Colonic mucosa (tissue), 4 donors: ENCODE data around the gene USP8. TPM values are rescaled to one million over a fixed set of nuclear protein-coding genes. Genes with fewer than 3 reads are reported as not detected.
"Not testable (repeated sequence)": the region's sequence is repeated elsewhere in the genome, so short reads cannot be mapped to it uniquely, and the experiment has no call there.

ENCODE experiments used
- DNase-seq: peaks from one replicate; pipeline ENCODE4 v3.0.0-alpha.2; 2020
- H3K27ac ChIP-seq: fragments of 200-600 bp; one replicate; pipeline ENCODE4 v1.8.0; 2021
- H3K27me3 ChIP-seq: fragments of 200-600 bp; one replicate; pipeline ENCODE4 v1.8.0; 2021
- H3K36me3 ChIP-seq: fragments of 200-600 bp; one replicate; pipeline ENCODE4 v1.8.0; 2021
- H3K4me1 ChIP-seq: fragments of 200-600 bp; one replicate; pipeline ENCODE4 v1.8.0; 2021; ENCODE audit warnings: mild to moderate bottlenecking
- H3K4me3 ChIP-seq: fragments of 200-600 bp; one replicate; pipeline ENCODE4 v1.8.0; 2021
- H3K9ac ChIP-seq, 2 donors: one replicate each; pipeline ENCODE4 v1.7.0; 2013; ENCODE audit warnings: control low read depth in 2 of 2, low read depth in 2 of 2, low read length in 2 of 2
- H3K9me3 ChIP-seq: fragments of 200-600 bp; one replicate; pipeline ENCODE4 v1.8.0; 2021
- intact Hi-C: fragments of 100-400 bp; cut with DNase I; formaldehyde crosslinking; loops from one replicate; pipeline ENCODE4 v1.14.1; 2022
- total RNA-seq, 2 donors: library from RNA; stranded (reverse); fragmentation: NEBNext Ultra II Directional in 1 of 2; extraction: Animal tissue kit (Norgen Biotek cat#: 25700) in 1 of 2; gene quantifications; one replicate each; pipeline ENCODE4 v1.2.1, GENCODE V29; 2021
- TF ChIP-seq, protein P1 (sequence below): fragments of 200-600 bp; IDR thresholded peaks from one replicate; pipeline ENCODE4 v1.8.0; 2022; ENCODE audit warnings: antibody characterized with exemption, mild to moderate bottlenecking
- donor health status: healthy.
- donor health status: DM: no; HTN: no; CAD: no.
- donor health status: DM: no; HTN: no; CAD: no.

USP8 gene
- total RNA-seq, 2 donors from 2014 or later = 54.4 to 98.9 TPM

DNA sequence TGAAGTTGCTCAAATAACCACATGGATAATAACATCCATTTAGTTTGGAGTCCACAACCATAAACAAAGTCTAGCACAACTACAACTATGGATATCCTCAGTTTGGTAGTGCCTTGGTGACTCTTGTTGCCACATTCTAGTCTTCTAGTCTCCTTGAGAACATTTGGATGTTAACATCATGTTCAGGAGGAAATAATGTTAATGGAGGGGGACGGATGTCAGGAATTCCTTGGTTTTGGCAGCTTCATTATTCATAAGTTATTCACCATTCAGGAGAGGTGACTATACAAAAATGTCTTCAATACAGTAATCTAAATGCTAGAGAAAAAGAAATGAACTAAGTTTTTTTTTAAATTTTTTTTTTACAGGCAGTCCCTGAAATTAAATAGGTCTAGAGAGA, 42.8 kb upstream of the USP8 start:
- H3K9me3 ChIP-seq = no peaks in the 10 kb centered on the region
- H3K4me1 ChIP-seq = no peaks in the 10 kb centered on the region
- intact Hi-C loops = no loop called here
- no peaks in the 10 kb centered on the region for H3K27me3 ChIP-seq
- H3K4me3 ChIP-seq = no peak overlapping the region
- H3K36me3 ChIP-seq = no peaks in the 10 kb centered on the region
- DNase-seq = no peak
- H3K27ac ChIP-seq = no peak overlapping the region
- TF ChIP-seq, protein P1, sequence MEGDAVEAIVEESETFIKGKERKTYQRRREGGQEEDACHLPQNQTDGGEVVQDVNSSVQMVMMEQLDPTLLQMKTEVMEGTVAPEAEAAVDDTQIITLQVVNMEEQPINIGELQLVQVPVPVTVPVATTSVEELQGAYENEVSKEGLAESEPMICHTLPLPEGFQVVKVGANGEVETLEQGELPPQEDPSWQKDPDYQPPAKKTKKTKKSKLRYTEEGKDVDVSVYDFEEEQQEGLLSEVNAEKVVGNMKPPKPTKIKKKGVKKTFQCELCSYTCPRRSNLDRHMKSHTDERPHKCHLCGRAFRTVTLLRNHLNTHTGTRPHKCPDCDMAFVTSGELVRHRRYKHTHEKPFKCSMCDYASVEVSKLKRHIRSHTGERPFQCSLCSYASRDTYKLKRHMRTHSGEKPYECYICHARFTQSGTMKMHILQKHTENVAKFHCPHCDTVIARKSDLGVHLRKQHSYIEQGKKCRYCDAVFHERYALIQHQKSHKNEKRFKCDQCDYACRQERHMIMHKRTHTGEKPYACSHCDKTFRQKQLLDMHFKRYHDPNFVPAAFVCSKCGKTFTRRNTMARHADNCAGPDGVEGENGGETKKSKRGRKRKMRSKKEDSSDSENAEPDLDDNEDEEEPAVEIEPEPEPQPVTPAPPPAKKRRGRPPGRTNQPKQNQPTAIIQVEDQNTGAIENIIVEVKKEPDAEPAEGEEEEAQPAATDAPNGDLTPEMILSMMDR = no peak
- no peak overlapping the region for H3K9ac ChIP-seq

DNA sequence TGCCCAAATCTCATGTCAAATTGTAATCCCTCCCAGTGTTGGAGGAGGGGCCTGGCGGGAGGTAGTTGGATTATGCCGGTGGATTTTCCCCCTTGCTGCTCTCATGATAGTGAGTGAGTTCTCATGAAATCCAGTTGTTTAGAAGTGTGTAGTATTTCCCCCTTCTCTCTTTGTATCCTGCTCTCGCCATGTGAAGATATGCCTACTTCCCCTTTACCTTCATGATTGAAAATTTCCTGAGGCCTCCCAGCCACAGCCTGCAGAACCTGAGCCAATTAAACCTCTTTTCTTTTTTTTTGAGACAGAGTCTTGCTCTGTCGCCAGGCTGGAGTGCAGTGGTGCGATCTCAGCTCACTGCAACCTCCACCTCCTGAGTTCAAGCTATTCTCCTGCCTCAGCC, 41.8 kb upstream of the USP8 start:
- H3K4me1 ChIP-seq, intact Hi-C loops, H3K4me3 ChIP-seq, DNase-seq, H3K36me3 ChIP-seq, H3K27ac ChIP-seq, H3K9me3 ChIP-seq, H3K27me3 ChIP-seq, H3K9ac ChIP-seq: not testable (repeated sequence)

DNA sequence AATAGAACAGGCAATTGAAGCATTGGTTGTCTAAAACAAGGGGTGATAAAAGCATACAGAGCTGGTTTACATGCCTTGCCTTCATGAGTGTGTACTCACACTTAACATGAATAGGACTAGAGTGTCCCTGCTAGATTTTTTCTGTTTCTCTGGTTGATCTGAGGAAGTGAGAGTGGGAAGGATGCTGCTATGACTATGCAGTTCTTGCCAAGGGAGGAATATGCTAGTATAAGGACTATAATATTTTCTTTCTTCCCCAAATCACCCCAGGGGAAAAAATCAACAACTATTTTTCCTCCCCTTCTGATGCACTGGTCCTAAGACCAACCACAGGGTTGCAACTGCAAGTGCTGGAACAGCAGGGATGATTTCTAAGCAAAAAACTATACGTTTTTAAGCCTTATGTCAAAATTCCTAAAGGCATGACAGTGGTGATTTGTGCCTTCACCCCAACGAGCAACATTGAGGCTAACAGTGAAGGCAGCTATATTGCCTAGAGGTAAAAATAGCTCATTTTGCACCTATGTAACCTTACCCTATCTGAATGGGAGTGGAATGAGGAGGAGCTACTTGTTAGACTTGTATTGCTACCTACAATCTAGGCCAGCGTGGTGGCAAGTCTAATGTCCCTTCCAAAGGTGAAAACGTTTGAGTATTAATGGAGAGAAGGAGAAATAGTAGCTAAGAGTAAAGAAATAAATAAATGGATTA, 33.5 kb upstream of the USP8 start:
- TF ChIP-seq, protein P1 = no peak
- no peak for DNase-seq
- H3K9me3 ChIP-seq = no peaks in the 10 kb centered on the region
- intact Hi-C loops = no loop called here
- H3K9ac ChIP-seq = no peak overlapping the region
- no peak overlapping the region for H3K27ac ChIP-seq
- H3K4me1 ChIP-seq = no peaks in the 10 kb centered on the region
- no peaks in the 10 kb centered on the region for H3K36me3 ChIP-seq
- H3K4me3 ChIP-seq = no peak overlapping the region
- H3K27me3 ChIP-seq = no peaks in the 10 kb centered on the region

DNA sequence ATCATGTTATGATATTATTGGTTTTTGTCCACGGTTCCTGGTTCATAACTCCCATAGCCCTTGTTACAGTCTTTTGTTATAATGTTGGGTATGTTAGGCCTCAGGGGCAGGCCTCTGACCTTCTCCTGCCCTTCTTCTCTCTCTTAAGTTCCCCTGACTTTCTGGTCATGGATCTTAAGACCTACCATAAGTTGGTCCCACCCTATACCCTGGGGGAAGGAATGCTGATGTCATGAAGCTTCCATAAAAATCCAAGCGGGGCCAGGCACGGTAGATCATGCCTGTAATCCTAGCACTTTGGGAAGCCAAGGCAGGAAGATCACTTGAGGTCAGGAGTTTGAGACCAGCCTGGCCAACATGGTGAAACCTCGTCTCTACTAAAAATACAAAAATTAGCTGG, 32.6 kb upstream of the USP8 start:
- H3K9ac ChIP-seq, H3K9me3 ChIP-seq, H3K4me1 ChIP-seq, H3K27ac ChIP-seq, DNase-seq, H3K36me3 ChIP-seq, H3K4me3 ChIP-seq, H3K27me3 ChIP-seq, intact Hi-C loops: not testable (repeated sequence)

DNA sequence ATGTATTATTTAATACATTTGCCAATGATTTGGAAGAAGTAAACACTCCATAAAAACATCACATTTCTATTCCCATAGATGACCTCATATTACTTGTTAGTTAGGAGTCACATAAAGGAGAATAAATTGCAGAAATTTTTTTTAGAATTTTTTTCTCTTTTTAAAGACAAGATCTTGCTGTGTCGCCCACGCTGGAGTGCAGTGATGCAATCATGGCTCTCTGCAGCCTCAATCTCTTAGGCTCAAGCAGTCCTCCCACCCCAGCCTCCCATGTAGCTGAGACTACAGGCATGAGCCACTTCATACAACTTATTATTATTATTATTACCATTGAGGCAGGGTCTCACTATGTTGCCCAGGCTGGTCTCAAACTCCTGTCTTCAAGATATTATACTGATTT, 12.3 kb upstream of the USP8 start:
- H3K9ac ChIP-seq = no peak overlapping the region
- intact Hi-C loops = no loop called here
- no peak overlapping the region for H3K27ac ChIP-seq
- no peaks in the 10 kb centered on the region for H3K36me3 ChIP-seq
- TF ChIP-seq, protein P1 = no peak
- DNase-seq = no peak
- H3K4me3 ChIP-seq = no peak overlapping the region
- H3K4me1 ChIP-seq = no peaks in the 10 kb centered on the region
- H3K27me3 ChIP-seq = no peaks in the 10 kb centered on the region
- no peaks in the 10 kb centered on the region for H3K9me3 ChIP-seq

DNA sequence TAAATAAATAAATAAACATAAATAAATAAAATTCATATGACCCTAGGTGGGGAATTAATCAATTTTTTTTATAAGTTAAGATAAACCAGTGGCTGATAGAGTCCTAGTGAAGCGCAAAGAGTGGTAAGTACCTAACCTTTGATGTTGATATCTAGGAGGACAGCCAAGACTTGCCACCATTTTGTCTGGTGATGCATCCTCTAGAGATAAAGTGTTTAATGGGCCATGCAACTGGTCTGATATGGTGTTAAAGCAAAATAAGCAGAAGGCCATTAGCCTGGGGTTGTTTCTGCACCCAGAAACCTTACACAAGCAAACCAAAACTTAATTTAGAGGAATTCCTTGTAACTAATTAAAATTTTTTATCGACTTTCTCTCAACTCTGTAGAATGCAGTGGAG, 9.6 kb upstream of the USP8 start:
- Histone ChIP-seq H3K9me3 (no peaks in the 10 kb centered on the region), H3K27ac (no peak overlapping the region), H3K36me3 (no peaks in the 10 kb centered on the region), H3K27me3 (no peaks in the 10 kb centered on the region), H3K9ac (no peak overlapping the region), H3K4me3 (no peak overlapping the region), H3K4me1 (no peaks in the 10 kb centered on the region)
- intact Hi-C loops = no loop called here
- TF ChIP-seq, protein P1 = no peak
- DNase-seq = no peak
